Neural cell (in vitro differentiated cells): Measurements from ENCODE around the gene NKD2. TPM values are rescaled to one million over a fixed set of nuclear protein-coding genes. Genes with fewer than 3 reads are reported as not detected.

Experiments
- H2AFZ ChIP-seq: fragments of 200-600, 300-800 bp; sonication (generic), shearing (Covaris generic); 2 replicates; pipeline ENCODE4 v1.6.0; 2014; ENCODE audit warnings: low read depth, mild to moderate bottlenecking, antibody characterized with exemption, low read length, moderate library complexity
- H3F3A ChIP-seq: fragments of 200-600 bp; shearing (Covaris generic); 2 replicates; pipeline ENCODE4 v1.6.1; 2016; ENCODE audit warnings: mild to moderate bottlenecking, moderate library complexity, mixed read lengths, antibody characterized with exemption, low read length; ENCODE audit not compliant: insufficient read depth, poor library complexity, severe bottlenecking
- H3K27ac ChIP-seq: fragments of 200-600, 300-800 bp; sonication (generic), shearing (Covaris generic); 2 replicates; pipeline ENCODE4 v1.5.1; 2014; ENCODE audit warnings: mild to moderate bottlenecking, low read length, moderate library complexity
- H3K27me3 ChIP-seq: fragments of 300-800, 200-600 bp; sonication (generic), shearing (Covaris generic); 2 replicates; pipeline ENCODE4 v1.6.0; 2014; ENCODE audit warnings: mild to moderate bottlenecking, low read depth, low read length, moderate library complexity; ENCODE audit not compliant: insufficient read depth
- H3K36me3 ChIP-seq: fragments of 300-800, 200-600 bp; sonication (generic), shearing (Covaris generic); 2 replicates; pipeline ENCODE4 v1.5.1; 2014; ENCODE audit warnings: mild to moderate bottlenecking, antibody characterized with exemption, low read length, moderate library complexity; ENCODE audit not compliant: insufficient read depth
- H3K4me2 ChIP-seq: fragments of 300-800, 200-600 bp; sonication (generic), shearing (Covaris generic); 2 replicates; pipeline ENCODE4 v1.6.0; 2014; ENCODE audit warnings: mild to moderate bottlenecking, low read length
- H3K4me3 ChIP-seq: fragments of 300-800, 200-600 bp; sonication (generic), shearing (Covaris generic); 2 replicates; pipeline ENCODE4 v1.5.1; 2014; ENCODE audit warnings: mild to moderate bottlenecking, low read length, moderate library complexity
- H3K79me2 ChIP-seq: fragments of 200-600 bp; shearing (Covaris generic); replicated peaks from 2 replicates; pipeline ENCODE4 v1.6.0; 2014; ENCODE audit warnings: mild to moderate bottlenecking, low read length, moderate library complexity; ENCODE audit not compliant: insufficient read depth
- H3K9ac ChIP-seq: fragments of 300-800, 200-600 bp; sonication (generic), shearing (Covaris generic); 2 replicates; pipeline ENCODE4 v1.6.1; 2016; ENCODE audit warnings: mild to moderate bottlenecking, low read length, mixed read lengths
- H3K9me2 ChIP-seq: fragments of 200-600 bp; shearing (Covaris generic); 2 replicates; pipeline ENCODE4 v1.6.1; 2016; ENCODE audit warnings: mild to moderate bottlenecking, low read length, mixed read lengths; ENCODE audit not compliant: insufficient read depth
- H3K9me3 ChIP-seq: fragments of 200-600, 300-800 bp; sonication (generic), shearing (Covaris generic); 2 replicates; pipeline ENCODE4 v1.6.1; 2016; ENCODE audit warnings: mild to moderate bottlenecking, mixed run types, low read length, moderate library complexity, mixed read lengths
- H4K20me1 ChIP-seq: fragments of 200-600 bp; shearing (Covaris generic); 2 replicates; pipeline ENCODE4 v1.6.1; 2016; ENCODE audit warnings: mild to moderate bottlenecking, mixed run types; ENCODE audit not compliant: insufficient read depth
- EP300 ChIP-seq: fragments of 450-650 bp; conservative IDR thresholded peaks from 2 replicates; pipeline ENCODE4 v1.6.1; 2014; ENCODE audit warnings: antibody characterized with exemption, mild to moderate bottlenecking, moderate library complexity; ENCODE audit not compliant: poor library complexity, severe bottlenecking
- EZH2 ChIP-seq: fragments of 200-600, 300-800 bp; shearing (Covaris generic), sonication (generic); IDR thresholded peaks from 2 replicates; pipeline ENCODE4 v1.6.1; 2014; ENCODE audit warnings: antibody characterized with exemption, low read length, borderline replicate concordance, mild to moderate bottlenecking; ENCODE audit not compliant: insufficient read depth, poor library complexity, severe bottlenecking
- MXI1 ChIP-seq: fragments of 450-650 bp; conservative IDR thresholded peaks from 2 replicates; pipeline ENCODE4 v1.6.1; 2014; ENCODE audit warnings: antibody characterized with exemption, mild to moderate bottlenecking; ENCODE audit not compliant: poor library complexity, severe bottlenecking
- POLR2AphosphoS5 ChIP-seq: IDR thresholded peaks from 2 replicates; pipeline ENCODE4 v1.6.1; 2012
- RAD21 ChIP-seq: fragments of 450-650 bp; conservative IDR thresholded peaks from 2 replicates; pipeline ENCODE4 v1.6.1; 2014; ENCODE audit warnings: antibody characterized with exemption, mild to moderate bottlenecking, moderate library complexity
- SMC3 ChIP-seq: fragments of 450-650 bp; conservative IDR thresholded peaks from 2 replicates; pipeline ENCODE4 v1.6.1; 2014; ENCODE audit warnings: antibody characterized with exemption, mild to moderate bottlenecking, moderate library complexity; ENCODE audit not compliant: poor library complexity
- TAF1 ChIP-seq: IDR thresholded peaks from 2 replicates; pipeline ENCODE4 v1.6.1; 2012; ENCODE audit warnings: low read depth
- polyA plus RNA-seq: library from polyadenylated mRNA; depleted of rRNA; stranded (reverse); fragments of >200 nt; gene quantifications from 2 replicates; pipeline ENCODE4 v1.2.3, GENCODE V29; 2014
- TF ChIP-seq, protein P1 (sequence below): fragments of 450-650 bp; IDR thresholded peaks from 2 replicates; pipeline ENCODE4 v1.5.1; 2014; ENCODE audit warnings: antibody characterized with exemption, mild to moderate bottlenecking, moderate library complexity; ENCODE audit not compliant: poor library complexity, severe bottlenecking
- TF ChIP-seq, protein P2 (sequence below): IDR thresholded peaks from 2 replicates; pipeline ENCODE4 v1.6.1; 2012; ENCODE audit warnings: borderline replicate concordance

Gene NKD2
- polyA plus RNA-seq, 1 donor from 2014 or later = 7.2 TPM

DNA sequence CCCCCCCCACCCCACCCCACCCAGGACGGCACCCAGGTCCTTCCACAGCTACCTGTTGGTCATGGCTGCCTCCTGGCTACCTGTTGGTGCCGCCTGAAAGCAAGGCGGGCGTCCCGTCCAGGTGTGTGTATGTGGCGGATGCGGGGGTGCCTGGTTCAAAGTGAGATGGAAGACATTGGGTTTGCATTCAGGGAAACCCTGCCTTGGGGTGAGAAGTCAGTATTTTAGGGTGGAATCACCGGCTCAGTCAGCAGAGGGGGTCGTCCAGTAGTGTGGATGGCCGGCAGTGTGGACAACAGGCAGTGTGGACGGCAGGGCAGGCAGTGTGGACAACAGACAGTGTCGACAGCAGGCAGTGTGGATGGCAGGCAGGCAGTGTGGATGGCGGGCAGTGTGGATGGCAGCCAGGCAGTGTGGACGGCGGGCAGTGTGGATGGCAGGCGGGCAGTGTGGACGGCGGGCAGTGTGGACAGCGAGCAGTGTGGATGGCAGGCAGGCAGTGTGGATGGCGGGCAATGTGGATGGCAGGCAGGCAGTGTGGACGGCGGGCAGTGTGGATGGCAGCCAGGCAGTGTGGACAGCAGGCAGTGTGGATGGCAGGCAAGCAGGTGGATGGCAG, 28.0 kb downstream of the NKD2 start:
- Histone ChIP-seq H3K27ac (no peak overlapping the region), H4K20me1 (no peaks in the 10 kb centered on the region), H3K36me3 (no peaks in the 10 kb centered on the region), H3K79me2 (no peaks in the 10 kb centered on the region), H3K4me2 (no peak overlapping the region), H3K4me3 (no peak overlapping the region), H2AFZ (no peak overlapping the region), H3K9me2 (no peaks in the 10 kb centered on the region), H3K27me3 (no peaks in the 10 kb centered on the region), H3K9me3 (no peaks in the 10 kb centered on the region), H3F3A (no peaks in the 10 kb centered on the region), H3K9ac (no peak overlapping the region)
- TF ChIP-seq POLR2AphosphoS5 = no peak
- TF ChIP-seq, protein P1, sequence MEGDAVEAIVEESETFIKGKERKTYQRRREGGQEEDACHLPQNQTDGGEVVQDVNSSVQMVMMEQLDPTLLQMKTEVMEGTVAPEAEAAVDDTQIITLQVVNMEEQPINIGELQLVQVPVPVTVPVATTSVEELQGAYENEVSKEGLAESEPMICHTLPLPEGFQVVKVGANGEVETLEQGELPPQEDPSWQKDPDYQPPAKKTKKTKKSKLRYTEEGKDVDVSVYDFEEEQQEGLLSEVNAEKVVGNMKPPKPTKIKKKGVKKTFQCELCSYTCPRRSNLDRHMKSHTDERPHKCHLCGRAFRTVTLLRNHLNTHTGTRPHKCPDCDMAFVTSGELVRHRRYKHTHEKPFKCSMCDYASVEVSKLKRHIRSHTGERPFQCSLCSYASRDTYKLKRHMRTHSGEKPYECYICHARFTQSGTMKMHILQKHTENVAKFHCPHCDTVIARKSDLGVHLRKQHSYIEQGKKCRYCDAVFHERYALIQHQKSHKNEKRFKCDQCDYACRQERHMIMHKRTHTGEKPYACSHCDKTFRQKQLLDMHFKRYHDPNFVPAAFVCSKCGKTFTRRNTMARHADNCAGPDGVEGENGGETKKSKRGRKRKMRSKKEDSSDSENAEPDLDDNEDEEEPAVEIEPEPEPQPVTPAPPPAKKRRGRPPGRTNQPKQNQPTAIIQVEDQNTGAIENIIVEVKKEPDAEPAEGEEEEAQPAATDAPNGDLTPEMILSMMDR = no peak
- TF ChIP-seq SMC3 = no peak
- TF ChIP-seq TAF1 = no peak
- no peak for TF ChIP-seq EZH2
- no peak for TF ChIP-seq EP300
- TF ChIP-seq, protein P2, sequence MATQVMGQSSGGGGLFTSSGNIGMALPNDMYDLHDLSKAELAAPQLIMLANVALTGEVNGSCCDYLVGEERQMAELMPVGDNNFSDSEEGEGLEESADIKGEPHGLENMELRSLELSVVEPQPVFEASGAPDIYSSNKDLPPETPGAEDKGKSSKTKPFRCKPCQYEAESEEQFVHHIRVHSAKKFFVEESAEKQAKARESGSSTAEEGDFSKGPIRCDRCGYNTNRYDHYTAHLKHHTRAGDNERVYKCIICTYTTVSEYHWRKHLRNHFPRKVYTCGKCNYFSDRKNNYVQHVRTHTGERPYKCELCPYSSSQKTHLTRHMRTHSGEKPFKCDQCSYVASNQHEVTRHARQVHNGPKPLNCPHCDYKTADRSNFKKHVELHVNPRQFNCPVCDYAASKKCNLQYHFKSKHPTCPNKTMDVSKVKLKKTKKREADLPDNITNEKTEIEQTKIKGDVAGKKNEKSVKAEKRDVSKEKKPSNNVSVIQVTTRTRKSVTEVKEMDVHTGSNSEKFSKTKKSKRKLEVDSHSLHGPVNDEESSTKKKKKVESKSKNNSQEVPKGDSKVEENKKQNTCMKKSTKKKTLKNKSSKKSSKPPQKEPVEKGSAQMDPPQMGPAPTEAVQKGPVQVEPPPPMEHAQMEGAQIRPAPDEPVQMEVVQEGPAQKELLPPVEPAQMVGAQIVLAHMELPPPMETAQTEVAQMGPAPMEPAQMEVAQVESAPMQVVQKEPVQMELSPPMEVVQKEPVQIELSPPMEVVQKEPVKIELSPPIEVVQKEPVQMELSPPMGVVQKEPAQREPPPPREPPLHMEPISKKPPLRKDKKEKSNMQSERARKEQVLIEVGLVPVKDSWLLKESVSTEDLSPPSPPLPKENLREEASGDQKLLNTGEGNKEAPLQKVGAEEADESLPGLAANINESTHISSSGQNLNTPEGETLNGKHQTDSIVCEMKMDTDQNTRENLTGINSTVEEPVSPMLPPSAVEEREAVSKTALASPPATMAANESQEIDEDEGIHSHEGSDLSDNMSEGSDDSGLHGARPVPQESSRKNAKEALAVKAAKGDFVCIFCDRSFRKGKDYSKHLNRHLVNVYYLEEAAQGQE = no peak
- no peak for TF ChIP-seq MXI1
- TF ChIP-seq RAD21 = no peak

DNA sequence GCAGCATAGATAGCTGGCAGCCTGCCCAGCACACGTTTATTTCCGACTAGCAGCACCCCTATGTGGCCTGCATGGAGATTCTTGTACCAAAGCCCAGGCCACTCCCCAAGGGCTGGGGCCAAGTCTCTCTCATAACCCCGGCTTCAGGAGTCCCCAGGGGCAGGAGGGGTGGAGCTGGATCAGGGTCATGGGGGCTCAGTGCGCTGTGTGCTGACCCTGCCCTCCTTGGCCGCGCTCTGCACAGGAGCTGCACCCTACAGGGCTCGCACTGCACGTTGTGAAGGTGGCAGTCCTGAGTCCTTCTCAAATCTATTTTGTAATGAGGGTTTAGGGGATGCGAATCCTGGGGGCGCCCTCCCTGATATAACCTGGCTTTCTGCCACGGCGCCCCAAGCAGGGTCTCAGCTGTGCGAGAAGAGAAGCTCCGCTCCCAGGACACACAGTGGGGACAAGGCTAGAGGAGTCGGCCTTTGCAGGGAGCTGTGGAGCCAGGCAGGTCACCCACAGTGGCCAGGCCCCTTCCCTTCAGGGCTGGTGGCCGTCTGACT, 28.6 kb downstream of the NKD2 start:
- Histone ChIP-seq H3K9me2 (no peaks in the 10 kb centered on the region), H3K4me3 (no peak overlapping the region), H3K4me2 (no peak overlapping the region), H3K36me3 (no peaks in the 10 kb centered on the region), H3F3A (no peaks in the 10 kb centered on the region), H3K27me3 (no peaks in the 10 kb centered on the region), H2AFZ (no peak overlapping the region), H3K27ac (no peak overlapping the region), H4K20me1 (no peaks in the 10 kb centered on the region), H3K9ac (no peak overlapping the region), H3K79me2 (no peaks in the 10 kb centered on the region), H3K9me3 (no peaks in the 10 kb centered on the region)
- TF ChIP-seq, protein P2 = no peak
- no peak for TF ChIP-seq MXI1
- TF ChIP-seq RAD21 = no peak
- no peak for TF ChIP-seq POLR2AphosphoS5
- no peak for TF ChIP-seq TAF1
- TF ChIP-seq, protein P1 = no peak
- TF ChIP-seq EP300 = no peak
- TF ChIP-seq EZH2 = no peak
- no peak for TF ChIP-seq SMC3
